Endothelial cell of umbilical vein (primary cell): Measurements from ENCODE around the gene CASKIN2. TPM values are rescaled to one million over a fixed set of nuclear protein-coding genes. Genes with fewer than 3 reads are reported as not detected.

Experiments used
- BruUV-seq: library from RNA; stranded (reverse); fragments of 400-500 nt; replicated peaks from 2 replicates; lab custom pipeline; 2021; lab: Mats Ljungman, UMichigan
- CTCF ChIA-PET: fragments of 300-600, 350-600 bp; sonication (Branson Sonifier 250); formaldehyde crosslinking; loops from one replicate; lab custom pipeline; 2021; ENCODE audit warnings: antibody characterized with exemption, inconsistent platforms; lab: Charles Lee
- POLR2A ChIA-PET: fragments of 300-600, 350-600 bp; sonication (Branson Sonifier 250); formaldehyde crosslinking; loops from one replicate; lab custom pipeline; 2021; ENCODE audit warnings: antibody characterized with exemption, inconsistent platforms; lab: Charles Lee
- DNase-seq: peaks from one replicate; pipeline ENCODE4 v3.0.0-alpha.2; 2011; ENCODE audit warnings: low read depth, low spot score
- FAIRE-seq: peaks from 2 replicates; lab custom pipeline; 2011; peaks lifted over from hg19 to GRCh38; lab: Jason Lieb, UNC
- H2AFZ ChIP-seq: 2 replicates; pipeline ENCODE4 v1.6.0; 2012; ENCODE audit warnings: low read depth, low read length, control low read depth, inconsistent platforms
- H3K27ac ChIP-seq: 2 replicates; pipeline ENCODE4 v1.5.1; 2011; ENCODE audit warnings: low read depth, mild to moderate bottlenecking, control low read depth, low read length, moderate library complexity; ENCODE audit not compliant: insufficient read depth
- H3K27me3 ChIP-seq, 2 experiments: 2 replicates each; pipeline versions ENCODE4 v1.6.0 to v1.6.1; 2011; ENCODE audit warnings: low read length in 2 of 2, mixed read lengths in 1 of 2; ENCODE audit not compliant: control insufficient read depth in 2 of 2, insufficient read depth in 2 of 2
- H3K36me3 ChIP-seq, 2 experiments: 2 replicates in 1 of 2; 3 replicates in 1 of 2; pipeline ENCODE4 v1.5.1; 2011; ENCODE audit warnings: low read length in 2 of 2, mild to moderate bottlenecking in 1 of 2, moderate library complexity in 1 of 2; ENCODE audit not compliant: control insufficient read depth in 2 of 2, insufficient read depth in 2 of 2; ENCODE audit errors: extremely low read depth in 1 of 2
- H3K4me1 ChIP-seq: 3 replicates; pipeline ENCODE4 v1.5.1; 2011; ENCODE audit warnings: mild to moderate bottlenecking, low read length; ENCODE audit not compliant: control insufficient read depth, insufficient read depth; ENCODE audit errors: extremely low read depth
- H3K4me2 ChIP-seq: 2 replicates; pipeline ENCODE4 v1.6.1; 2011; ENCODE audit warnings: low read length, control low read depth, mixed read lengths; ENCODE audit not compliant: insufficient read depth
- H3K4me3 ChIP-seq, 3 experiments: fragments of 200-600 bp in 1 of 3; sonication (generic), shearing (Covaris generic) in 1 of 3; replicated peaks in 1 of 3; 2 replicates each; pipeline ENCODE4 v1.5.1; 2011 to 2016; ENCODE audit warnings: control low read depth in 3 of 3, low read length in 3 of 3, mild to moderate bottlenecking in 2 of 3, inconsistent platforms in 1 of 3, low read depth in 1 of 3, moderate library complexity in 1 of 3; ENCODE audit not compliant: insufficient read depth in 1 of 3
- H3K79me2 ChIP-seq: 2 replicates; pipeline ENCODE4 v1.6.0; 2012; ENCODE audit warnings: low read length, inconsistent platforms; ENCODE audit not compliant: control insufficient read depth, insufficient read depth
- H3K9ac ChIP-seq: replicated peaks from 2 replicates; pipeline ENCODE3; 2011; ENCODE audit warnings: low read length, control low read depth; ENCODE audit not compliant: insufficient read depth; ENCODE audit errors: extremely low read depth
- H3K9me1 ChIP-seq: replicated peaks from 3 replicates; pipeline ENCODE4 v1.6.0; 2011; ENCODE audit warnings: mild to moderate bottlenecking, low read length; ENCODE audit not compliant: control insufficient read depth, insufficient read depth; ENCODE audit errors: extremely low read depth
- H3K9me3 ChIP-seq: replicated peaks from 2 replicates; pipeline ENCODE4 v1.5.1; 2012; ENCODE audit warnings: low read length, inconsistent platforms; ENCODE audit not compliant: control insufficient read depth, insufficient read depth
- H4K20me1 ChIP-seq: replicated peaks from 2 replicates; pipeline ENCODE3; 2011; ENCODE audit warnings: mild to moderate bottlenecking, low read length; ENCODE audit not compliant: control insufficient read depth, insufficient read depth; ENCODE audit errors: extremely low read depth
- EZH2 ChIP-seq: IDR thresholded peaks from 2 replicates; pipeline ENCODE4 v1.6.1; 2012; ENCODE audit warnings: borderline replicate concordance, low read depth, mild to moderate bottlenecking, moderate library complexity, low read length, inconsistent platforms; ENCODE audit not compliant: severe bottlenecking
- FOS ChIP-seq: IDR thresholded peaks from 2 replicates; pipeline ENCODE4 v1.6.1; 2011; ENCODE audit warnings: mild to moderate bottlenecking, low read length, moderate library complexity, borderline replicate concordance; ENCODE audit not compliant: insufficient read depth
- GATA2 ChIP-seq: IDR thresholded peaks from 2 replicates; pipeline ENCODE4 v1.7.0; 2011; ENCODE audit warnings: low read depth, mild to moderate bottlenecking, moderate library complexity, mixed read lengths, low read length; ENCODE audit not compliant: insufficient read length, insufficient read depth
- JUN ChIP-seq: IDR thresholded peaks from 2 replicates; pipeline ENCODE4 v1.6.1; 2011; ENCODE audit warnings: borderline replicate concordance, low read depth; ENCODE audit not compliant: insufficient read length, insufficient read depth
- MYC ChIP-seq: IDR thresholded peaks from one replicate; pipeline ENCODE4 v1.6.1; 2011; ENCODE audit warnings: mild to moderate bottlenecking, low read depth, low read length
- POLR2A ChIP-seq: IDR thresholded peaks from 2 replicates; pipeline ENCODE4 v1.6.1; 2012; ENCODE audit warnings: low read depth, mild to moderate bottlenecking, control low read depth, low read length
- POLR2AphosphoS5 ChIP-seq: IDR thresholded peaks from 2 replicates; pipeline ENCODE4 v1.6.1; 2012; ENCODE audit warnings: low read depth, mild to moderate bottlenecking, control low read depth, low read length, moderate library complexity; ENCODE audit not compliant: insufficient read depth
- dilution Hi-C: fragments of 300-500 bp; cut with MboI; formaldehyde crosslinking; loops from one replicate; pipeline ENCODE4 v1.15.0; 2019; ENCODE audit warnings: low sequenced_read_pairs; ENCODE audit not compliant: extremely low pct_ligation_motif_present
- intact Hi-C: fragments of 100-400 bp; cut with micrococcal nuclease; formaldehyde crosslinking; loops from one replicate; pipeline ENCODE4 v1.10.0; 2022
- polyA plus RNA-seq, 4 experiments: library from polyadenylated mRNA; depleted of rRNA in 3 of 4; stranded (reverse) in 3 of 4; unstranded in 1 of 4; fragments of >200 nt; gene quantifications; 2 replicates each; pipeline versions ENCODE4 v1.2.1 to v1.2.3, GENCODE V29; 2011 to 2012; ENCODE audit warnings: missing spikeins in 1 of 4
- total RNA-seq: library from RNA; stranded (reverse); gene quantifications from 2 replicates; pipeline ENCODE4 v1.2.3, GENCODE V29; 2021
- TF ChIP-seq, protein P1 (sequence below): IDR thresholded peaks from 2 replicates; pipeline ENCODE4 v1.6.1; 2011; ENCODE audit not compliant: insufficient read depth, insufficient read length
- TF ChIP-seq, protein P2 (sequence below), 2 donors: IDR thresholded peaks; 1 replicate in 1 of 2; 2 replicates in 1 of 2; pipeline ENCODE4 v1.5.1; 2011; ENCODE audit warnings: low read length in 2 of 2, mild to moderate bottlenecking in 2 of 2, moderate library complexity in 2 of 2, control low read depth in 1 of 2, inconsistent platforms in 1 of 2, low read depth in 1 of 2; ENCODE audit not compliant: insufficient read depth in 1 of 2; ENCODE audit errors: extremely low read depth in 1 of 2

CASKIN2 gene
- total and polyA plus RNA-seq, 2 donors (not counting 3 experiments of a cell fraction or from before 2014, with no cell fraction given) = 13.0 to 37.6 TPM

DNA sequence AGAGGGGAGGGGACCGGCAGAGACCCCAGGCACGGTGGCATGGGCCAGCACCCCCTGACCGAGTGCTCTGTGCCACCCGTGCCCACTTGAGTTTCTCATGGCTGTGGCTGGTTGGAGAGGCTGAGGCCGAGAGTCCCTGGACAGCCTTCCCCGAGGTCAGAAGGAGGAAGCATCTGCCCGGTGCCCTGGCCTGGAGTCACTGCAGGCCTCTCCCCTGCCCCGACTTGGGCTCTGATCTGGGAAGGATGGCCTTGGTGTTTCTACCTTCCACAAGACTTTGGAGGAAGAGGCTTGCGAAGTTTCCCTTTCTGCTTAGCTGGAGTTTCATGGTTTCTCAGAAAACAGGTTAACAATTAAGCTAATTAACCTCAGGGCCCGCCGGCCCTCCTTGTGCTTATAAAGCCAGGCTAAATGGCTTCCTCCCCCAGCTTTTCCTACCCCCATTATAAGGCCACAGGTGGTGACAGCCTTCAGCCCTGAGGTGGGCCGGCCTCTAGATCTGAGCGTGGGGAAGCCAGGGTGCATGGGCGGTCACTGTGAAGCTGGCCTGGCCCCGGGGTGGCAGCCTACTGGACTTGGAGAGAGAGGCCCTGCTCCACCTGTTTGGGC lies 27.5 kb upstream of the CASKIN2 start:
- ChIA-PET POLR2A (no interaction called here), CTCF (interaction anchor here (0.9 to 1.5 kb wide), 3 partner anchors 35 to 91 kb away, joined by 3 to 6 read pairs (median 3); partner anchors contain the start of gene SMIM5)
- no peak for FAIRE-seq
- no peaks in the 10 kb centered on the region for H3K27me3 ChIP-seq
- TF ChIP-seq, protein P1, sequence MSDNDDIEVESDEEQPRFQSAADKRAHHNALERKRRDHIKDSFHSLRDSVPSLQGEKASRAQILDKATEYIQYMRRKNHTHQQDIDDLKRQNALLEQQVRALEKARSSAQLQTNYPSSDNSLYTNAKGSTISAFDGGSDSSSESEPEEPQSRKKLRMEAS = no peak
- TF ChIP-seq JUN (no peak), GATA2 (no peak), EZH2 (no peak), MYC (no peak), POLR2A (no peak), FOS (no peak), POLR2AphosphoS5 (no peak)
- TF ChIP-seq, protein P2, sequence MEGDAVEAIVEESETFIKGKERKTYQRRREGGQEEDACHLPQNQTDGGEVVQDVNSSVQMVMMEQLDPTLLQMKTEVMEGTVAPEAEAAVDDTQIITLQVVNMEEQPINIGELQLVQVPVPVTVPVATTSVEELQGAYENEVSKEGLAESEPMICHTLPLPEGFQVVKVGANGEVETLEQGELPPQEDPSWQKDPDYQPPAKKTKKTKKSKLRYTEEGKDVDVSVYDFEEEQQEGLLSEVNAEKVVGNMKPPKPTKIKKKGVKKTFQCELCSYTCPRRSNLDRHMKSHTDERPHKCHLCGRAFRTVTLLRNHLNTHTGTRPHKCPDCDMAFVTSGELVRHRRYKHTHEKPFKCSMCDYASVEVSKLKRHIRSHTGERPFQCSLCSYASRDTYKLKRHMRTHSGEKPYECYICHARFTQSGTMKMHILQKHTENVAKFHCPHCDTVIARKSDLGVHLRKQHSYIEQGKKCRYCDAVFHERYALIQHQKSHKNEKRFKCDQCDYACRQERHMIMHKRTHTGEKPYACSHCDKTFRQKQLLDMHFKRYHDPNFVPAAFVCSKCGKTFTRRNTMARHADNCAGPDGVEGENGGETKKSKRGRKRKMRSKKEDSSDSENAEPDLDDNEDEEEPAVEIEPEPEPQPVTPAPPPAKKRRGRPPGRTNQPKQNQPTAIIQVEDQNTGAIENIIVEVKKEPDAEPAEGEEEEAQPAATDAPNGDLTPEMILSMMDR (IDR thresholded peaks at IDR 0.05; ENCODE audit: extremely low read depth in 1 of 2, insufficient read depth in 1 of 2, low read depth in 1 of 2, low read length in 2 of 2) = no peak
- no TSS peak for BruUV-seq
- no peaks in the 10 kb centered on the region for H4K20me1 ChIP-seq
- H3K4me1 ChIP-seq = no peaks in the 10 kb centered on the region
- H3K9me1 ChIP-seq = no peaks in the 10 kb centered on the region
- no peaks in the 10 kb centered on the region for H3K9me3 ChIP-seq
- no peak overlapping the region for H3K9ac ChIP-seq
- H3K36me3 ChIP-seq = no peaks in the 10 kb centered on the region
- no peaks in the 10 kb centered on the region for H3K79me2 ChIP-seq
- no peak overlapping the region for H2AFZ ChIP-seq
- intact Hi-C loops (no loop called here), dilution Hi-C loops (no loop called here)
- no peak overlapping the region for H3K4me2 ChIP-seq
- DNase-seq = no peak
- no peak overlapping the region for H3K4me3 ChIP-seq
- H3K27ac ChIP-seq = no peak overlapping the region
